Ovary (tissue), 9 donors: ENCODE measurements around the gene ATP13A1. TPM values are rescaled to one million over a fixed set of nuclear protein-coding genes. Genes with fewer than 3 reads are reported as not detected.

Source experiments
- DNase-seq, 5 donors: peaks; one replicate each; pipeline ENCODE4 v3.0.0-alpha.2; 2019 to 2020
- H3K27ac ChIP-seq, 2 donors: fragments of 200-600 bp; one replicate each; pipeline versions ENCODE4 v1.5.1 to v1.8.0; 2019 to 2022
- H3K27me3 ChIP-seq: fragments of 200-600 bp; one replicate; pipeline ENCODE4 v1.8.0; 2022
- H3K36me3 ChIP-seq: fragments of 200-600 bp; sonication (generic); one replicate; pipeline ENCODE4 v1.5.1; 2019
- H3K4me1 ChIP-seq: one replicate; pipeline ENCODE4 v1.8.1; 2013; ENCODE audit warnings: mild to moderate bottlenecking, moderate library complexity; ENCODE audit not compliant: insufficient read depth
- H3K4me3 ChIP-seq: fragments of 200-600 bp; sonication (generic); one replicate; pipeline ENCODE4 v1.5.1; 2017
- H3K9me3 ChIP-seq, 2 donors: fragments of 200-600 bp in 1 of 2; sonication (generic) in 1 of 2; one replicate each; pipeline versions ENCODE4 v1.5.1 to v1.8.1; 2013 to 2019; ENCODE audit warnings: mild to moderate bottlenecking in 1 of 2, moderate library complexity in 1 of 2
- CTCF ChIP-seq, 3 donors: fragments of 450-650 bp in 2 of 3; fragments of 200-600 bp in 1 of 3; IDR thresholded peaks; one replicate each; pipeline versions ENCODE4 v1.5.1 to v1.8.0; 2016 to 2022; ENCODE audit warnings: antibody characterized with exemption in 3 of 3, mild to moderate bottlenecking in 1 of 3
- EP300 ChIP-seq: sonication (generic); formaldehyde crosslinking; IDR thresholded peaks from one replicate; pipeline ENCODE4 v1.6.1; 2017; ENCODE audit warnings: antibody characterized with exemption
- POLR2A ChIP-seq: fragments of 450-650 bp; IDR thresholded peaks from one replicate; pipeline ENCODE4 v1.6.1; 2017; ENCODE audit warnings: antibody characterized with exemption, mild to moderate bottlenecking, moderate library complexity
- WGBS, 3 donors: extraction: QIAGEN DNeasy Blood & Tissue Kit in 1 of 3; methylation state at CpG; one replicate each; pipeline versions ENCODE4 v1.1.5 to v1.1.7; 2013 to 2017; 5-methylcytosine and 5-hydroxymethylcytosine counted together
- intact Hi-C, 4 donors: fragments of 100-400 bp; cut with DNase I; formaldehyde crosslinking; loops; one replicate each; pipeline versions ENCODE4 v1.11.0 to v1.15.1; 2022 to 2023
- polyA plus RNA-seq, 2 donors: library from polyadenylated mRNA; stranded (reverse); fragments of 200-250 nt in 1 of 2; fragments of 350-450 nt in 1 of 2; fragmentation: Illumina TruSeq in 1 of 2; extraction: RNeasy Lipid Tissue Mini Kit (QIAGEN cat#74804) in 1 of 2; gene quantifications; one replicate each; pipeline ENCODE4 v1.2.3, GENCODE V29; 2013 to 2014
- total RNA-seq, 7 donors: library from RNA; depleted of rRNA in 2 of 7; stranded (reverse); fragments of >200 nt in 2 of 7; fragmentation: NEBNext Ultra II Directional in 3 of 7; extraction: Animal tissue kit (Norgen Biotek cat#: 25700) in 3 of 7; gene quantifications; one replicate each; pipeline versions ENCODE4 v1.1.0 to v1.2.4, GENCODE V29; 2016 to 2023
- donor health status: DM: no; HTN: no; CAD: no; lungs with moderate emphysema.
- donor health status: DM: no; HTN: no; CAD: no.
- donor health status: Bipolar disorder and iron deficiency.
- donor health status: DM: yes; HTN: yes; CAD: no.
- donor health status: DM: no; HTN: no; CAD: no.
- donor health status: DM: yes; HTN: yes; CAD: no.

ATP13A1 gene
- total and polyA plus RNA-seq, 9 donors: 24.9 to 407 (median 58.0) TPM

GRCh38 chr19:19657397-19657783, 6.1 kb downstream of the ATP13A1 start:
- H3K27ac ChIP-seq: no peak overlapping the region
- no peaks in the 10 kb centered on the region for H3K9me3 ChIP-seq
- WGBS, 3 donors: 48 to 53% (median 51%) methylated on average over 10 of the region's 10 CpGs
- peak in 2 of 5 donors; percentile 33 for DNase-seq
- peaks cover 2% of the 10 kb centered on the region for H3K4me1 ChIP-seq
- H3K4me3 ChIP-seq: no peak overlapping the region
- no peaks in the 10 kb centered on the region for H3K27me3 ChIP-seq
- intact Hi-C loops: no loop called here
- TF ChIP-seq EP300: no peak
- no peaks in the 10 kb centered on the region for H3K36me3 ChIP-seq

GRCh38 chr19:19656451-19657396, 6.8 kb downstream of the ATP13A1 start:
- H3K27me3 ChIP-seq: no peaks in the 10 kb centered on the region
- H3K4me1 ChIP-seq: peaks cover 2% of the 10 kb centered on the region
- TF ChIP-seq POLR2A (no peak), CTCF (IDR thresholded peaks at IDR 0.05) (no peak), EP300 (no peak)
- H3K27ac ChIP-seq: no peak overlapping the region
- peak in 2 of 5 donors; percentile 23 to 28 for DNase-seq
- H3K4me3 ChIP-seq: no peak overlapping the region
- H3K9me3 ChIP-seq: no peaks in the 10 kb centered on the region
- intact Hi-C loops: no loop called here
- no peaks in the 10 kb centered on the region for H3K36me3 ChIP-seq
- 92 to 94% (median 94%) methylated on average over 33 of the region's 33 CpGs for WGBS, 3 donors

GRCh38 chr19:19655641-19656343, 7.7 kb downstream of the ATP13A1 start:
- H3K27me3 ChIP-seq: no peaks in the 10 kb centered on the region
- TF ChIP-seq EP300: no peak
- no peaks in the 10 kb centered on the region for H3K9me3 ChIP-seq
- DNase-seq: peak in 1 of 5 donors; percentile 29
- H3K27ac ChIP-seq: no peak overlapping the region
- H3K36me3 ChIP-seq: no peaks in the 10 kb centered on the region
- 83 to 92% (median 86%) methylated on average over 24 to 27 of the region's 27 CpGs for WGBS, 3 donors
- intact Hi-C loops: no loop called here
- H3K4me1 ChIP-seq: no peaks in the 10 kb centered on the region
- no peak overlapping the region for H3K4me3 ChIP-seq

- DNase-seq: peak in 1 of 5 donors; percentile 15
- Histone ChIP-seq H3K9me3 (no peaks in the 10 kb centered on the region), H3K4me3 (no peak overlapping the region), H3K36me3 (no peaks in the 10 kb centered on the region), H3K27ac (no peak overlapping the region), H3K4me1 (no peaks in the 10 kb centered on the region), H3K27me3 (no peaks in the 10 kb centered on the region)
- TF ChIP-seq POLR2A: no peak
- no peak for TF ChIP-seq CTCF (IDR thresholded peaks at IDR 0.05)
- TF ChIP-seq EP300: no peak
- intact Hi-C loops: no loop called here
- 89 to 93% (median 89%) methylated on average over 22 of the region's 22 CpGs for WGBS, 3 donors
These were observed 8.4 kb downstream of the ATP13A1 start for GRCh38 chr19:19655051-19655594.

GRCh38 chr19:19654441-19654840, 9.0 kb downstream of the ATP13A1 start:
- TF ChIP-seq CTCF (IDR thresholded peaks at IDR 0.05): no peak
- TF ChIP-seq EP300: no peak
- no peak for TF ChIP-seq POLR2A
- Histone ChIP-seq H3K4me1 (no peaks in the 10 kb centered on the region), H3K9me3 (no peaks in the 10 kb centered on the region), H3K4me3 (no peak overlapping the region), H3K27ac (no peak overlapping the region), H3K36me3 (no peaks in the 10 kb centered on the region), H3K27me3 (no peaks in the 10 kb centered on the region)
- intact Hi-C loops: no loop called here
- DNase-seq: no peak
- 70 to 82% (median 78%) methylated on average over 13 to 15 of the region's 15 CpGs for WGBS, 3 donors
